IMR-90 (cell line): Measurements from ENCODE around the gene TPM4. TPM values are rescaled to one million over a fixed set of nuclear protein-coding genes. Genes with fewer than 3 reads are reported as not detected.

ENCODE experiments used
- ATAC-seq: fragments of 200-7000 bp; cut with Tn5 transposase; 2 replicates; pipeline ENCODE4 v1.9.1; 2020; ENCODE audit warnings: low read depth, mild to moderate bottlenecking, moderate library complexity
- BruUV-seq: library from RNA; stranded (reverse); fragments of 400-500 nt; replicated peaks from 2 replicates; lab custom pipeline; 2021; lab: Mats Ljungman, UMichigan
- CTCF ChIA-PET: fragments of 300-600 bp; formaldehyde crosslinking; extraction: SDS; loops from one replicate; lab custom pipeline; 2021; ENCODE audit warnings: antibody characterized with exemption; lab: Yijun Ruan, JAX
- POLR2A ChIA-PET: fragments of 300-600 bp; sonication (Branson Sonifier 250); formaldehyde crosslinking; loops from one replicate; lab custom pipeline; 2022; ENCODE audit warnings: antibody characterized with exemption; ENCODE audit not compliant: unreplicated experiment; lab: Charles Lee
- DNase-seq: peaks from one replicate; pipeline ENCODE4 v3.0.0; 2013
- H2AFZ ChIP-seq: replicated peaks from 2 replicates; pipeline ENCODE3; 2013; ENCODE audit warnings: low read length, mild to moderate bottlenecking; ENCODE audit not compliant: poor library complexity
- H2AK5ac ChIP-seq: 2 replicates; pipeline ENCODE4 v1.6.1; 2013; ENCODE audit warnings: low read depth, low read length, inconsistent platforms
- H2AK9ac ChIP-seq: replicated peaks from 2 replicates; pipeline ENCODE3; 2013; ENCODE audit warnings: mild to moderate bottlenecking, low read depth, low read length, moderate library complexity; ENCODE audit not compliant: poor library complexity
- H2BK120ac ChIP-seq: 2 replicates; pipeline ENCODE4 v1.6.1; 2013; ENCODE audit warnings: low read depth, low read length, inconsistent platforms
- H2BK15ac ChIP-seq: 3 replicates; pipeline ENCODE4 v1.6.1; 2013; ENCODE audit warnings: low read depth, low read length, inconsistent platforms
- H2BK20ac ChIP-seq: 2 replicates; pipeline ENCODE4 v1.6.1; 2013; ENCODE audit warnings: low read depth, mild to moderate bottlenecking, inconsistent platforms, low read length, moderate library complexity
- H2BK5ac ChIP-seq: 2 replicates; pipeline ENCODE4 v1.6.1; 2013; ENCODE audit warnings: mild to moderate bottlenecking, low read depth, low read length, inconsistent platforms; ENCODE audit not compliant: poor library complexity, severe bottlenecking
- H3K14ac ChIP-seq: replicated peaks from 2 replicates; pipeline ENCODE4 v1.6.1; 2013; ENCODE audit warnings: low read depth, low read length, inconsistent platforms
- H3K18ac ChIP-seq: 2 replicates; pipeline ENCODE4 v1.6.1; 2013; ENCODE audit warnings: low read depth, low read length, control low read depth
- H3K23ac ChIP-seq: 2 replicates; pipeline ENCODE4 v1.6.1; 2013; ENCODE audit warnings: low read depth, low read length, inconsistent platforms
- H3K27ac ChIP-seq: 2 replicates; pipeline ENCODE4 v1.5.1; 2013; ENCODE audit warnings: mild to moderate bottlenecking, control low read depth, low read length; ENCODE audit not compliant: insufficient read depth
- H3K27me3 ChIP-seq: 2 replicates; pipeline ENCODE4 v1.6.1; 2013; ENCODE audit warnings: low read length; ENCODE audit not compliant: control insufficient read depth, insufficient read depth
- H3K36me3 ChIP-seq: 2 replicates; pipeline ENCODE4 v1.6.1; 2013; ENCODE audit warnings: low read length, mixed read lengths; ENCODE audit not compliant: control insufficient read depth, insufficient read depth
- H3K4ac ChIP-seq: 2 replicates; pipeline ENCODE4 v1.6.1; 2013; ENCODE audit warnings: low read depth, low read length, inconsistent platforms
- H3K4me1 ChIP-seq: 2 replicates; pipeline ENCODE4 v1.6.1; 2013; ENCODE audit warnings: low read length, mixed read lengths; ENCODE audit not compliant: control insufficient read depth, insufficient read depth
- H3K4me2 ChIP-seq: 2 replicates; pipeline ENCODE4 v1.6.1; 2013; ENCODE audit warnings: low read depth, mild to moderate bottlenecking, control low read depth, low read length, moderate library complexity
- H3K4me3 ChIP-seq: 2 replicates; pipeline ENCODE4 v1.5.1; 2013; ENCODE audit warnings: low read depth, mild to moderate bottlenecking, control low read depth, low read length, moderate library complexity; ENCODE audit not compliant: insufficient read depth
- H3K56ac ChIP-seq: 2 replicates; pipeline ENCODE4 v1.6.1; 2013; ENCODE audit warnings: low read length, inconsistent platforms; ENCODE audit not compliant: insufficient read depth; ENCODE audit errors: extremely low read depth
- H3K79me1 ChIP-seq, 2 experiments: 2 replicates each; pipeline ENCODE4 v1.6.1; 2013; ENCODE audit warnings: low read length in 2 of 2, inconsistent platforms in 1 of 2, low read depth in 1 of 2
- H3K9ac ChIP-seq: 2 replicates; pipeline ENCODE4 v1.6.1; 2013; ENCODE audit warnings: low read depth, low read length, control low read depth
- H3K9me1 ChIP-seq: 2 replicates; pipeline ENCODE4 v1.6.1; 2013; ENCODE audit warnings: low read length, inconsistent platforms; ENCODE audit not compliant: insufficient read depth
- H3K9me3 ChIP-seq: 2 replicates; pipeline ENCODE4 v1.6.1; 2013; ENCODE audit warnings: low read length; ENCODE audit not compliant: control insufficient read depth, insufficient read depth
- H4K20me1 ChIP-seq: 2 replicates; pipeline ENCODE4 v1.6.1; 2013; ENCODE audit warnings: low read length, inconsistent platforms; ENCODE audit not compliant: insufficient read depth
- H4K5ac ChIP-seq: 2 replicates; pipeline ENCODE4 v1.6.1; 2013; ENCODE audit warnings: mild to moderate bottlenecking, low read depth, low read length, control low read depth
- H4K8ac ChIP-seq, 2 experiments: 2 replicates each; pipeline ENCODE4 v1.6.1; 2013; ENCODE audit warnings: low read depth in 2 of 2, low read length in 2 of 2, control low read depth in 1 of 2, inconsistent platforms in 1 of 2
- H4K91ac ChIP-seq: 2 replicates; pipeline ENCODE4 v1.6.1; 2013; ENCODE audit warnings: low read depth, low read length, inconsistent platforms; ENCODE audit not compliant: insufficient read depth
- CEBPB ChIP-seq: IDR thresholded peaks from 2 replicates; pipeline ENCODE4 v1.6.1; 2012; ENCODE audit warnings: low read depth, low read length, improper control_type of control experiment
- CHD1 ChIP-seq: IDR thresholded peaks from 2 replicates; pipeline ENCODE4 v1.6.1; 2012; ENCODE audit warnings: low read depth, low read length, improper control_type of control experiment
- CTCF ChIP-seq: conservative IDR thresholded peaks from 2 replicates; pipeline ENCODE4 v1.5.1; 2012; ENCODE audit warnings: mild to moderate bottlenecking, low read depth, low read length, improper control_type of control experiment
- MAFK ChIP-seq: IDR thresholded peaks from 2 replicates; pipeline ENCODE4 v1.6.1; 2012; ENCODE audit warnings: low read depth, low read length, improper control_type of control experiment
- MAZ ChIP-seq: IDR thresholded peaks from 2 replicates; pipeline ENCODE4 v1.6.1; 2012; ENCODE audit warnings: low read depth, mild to moderate bottlenecking, low read length, improper control_type of control experiment, moderate library complexity, borderline replicate concordance
- RAD21 ChIP-seq: IDR thresholded peaks from 2 replicates; pipeline ENCODE4 v1.6.1; 2012; ENCODE audit warnings: low read length, improper control_type of control experiment
- RFX5 ChIP-seq: IDR thresholded peaks from 2 replicates; pipeline ENCODE4 v1.8.0; 2012; ENCODE audit warnings: low read depth, mild to moderate bottlenecking, low read length, moderate library complexity
- SMC3 ChIP-seq: fragments of 150-350 bp; IDR thresholded peaks from 2 replicates; pipeline ENCODE4 v1.6.1; 2016; ENCODE audit warnings: low read depth, mild to moderate bottlenecking, antibody characterized with exemption, low read length, moderate library complexity
- USF2 ChIP-seq: fragments of 150-350 bp; IDR thresholded peaks from 2 replicates; pipeline ENCODE4 v1.6.1; 2017; ENCODE audit warnings: mild to moderate bottlenecking, antibody characterized with exemption, low read length, low read depth
- WGBS, 2 experiments: methylation state at CpG; one replicate each; pipeline versions ENCODE4 v1.1.5 to v1.1.7; 2013; ENCODE audit warnings: missing lambda C conversion rate in 2 of 2; ENCODE audit not compliant: insufficient read length in 1 of 2; ENCODE audit errors: extremely low coverage in 2 of 2; 5-methylcytosine and 5-hydroxymethylcytosine counted together
- dilution Hi-C: fragments of 300-500 bp; cut with HindIII; formaldehyde crosslinking; loops from one replicate; pipeline ENCODE4 v1.14.3; 2018; ENCODE audit warnings: low sequenced_read_pairs; ENCODE audit not compliant: unreplicated experiment
- in situ Hi-C: fragments of 300-500 bp; cut with MboI; formaldehyde crosslinking; loops from 3 replicates; pipeline ENCODE4 v1.14.3; 2019; ENCODE audit warnings: low sequenced_read_pairs, inconsistent platforms, mixed read lengths
- intact Hi-C: fragments of 100-400 bp; cut with micrococcal nuclease; formaldehyde crosslinking; loops from 2 replicates; pipeline ENCODE4 v1.10.0; 2022
- polyA plus RNA-seq, 3 experiments: library from polyadenylated mRNA; depleted of rRNA; stranded (reverse); fragments of >200 nt; gene quantifications; 2 replicates each; pipeline ENCODE4 v1.2.3, GENCODE V29; 2012; ENCODE audit warnings: low replicate concordance in 1 of 3
- total RNA-seq: library from RNA; depleted of rRNA; stranded (reverse); fragments of >200 nt; gene quantifications from 2 replicates; pipeline ENCODE4 v1.2.3, GENCODE V29; 2012

TPM4 gene
- total and polyA plus RNA-seq, 2 of the 4 experiments (the other 2 are of a cell fraction), result 1,075 to 1,160 TPM

GRCh38 chr19:16127080-16127479 lies 50.8 kb downstream of the TPM4 start:
- H2BK15ac ChIP-seq, result no peak overlapping the region
- CTCF ChIA-PET, result no interaction called here
- no peak for TF ChIP-seq CEBPB
- TF ChIP-seq MAZ, result no peak
- no peak for TF ChIP-seq CHD1
- no peak for TF ChIP-seq MAFK
- TF ChIP-seq RFX5, result no peak
- no peak for TF ChIP-seq USF2
- no peak for TF ChIP-seq CTCF
- no peak for TF ChIP-seq SMC3
- no peak for TF ChIP-seq RAD21
- H3K9ac ChIP-seq, result no peak overlapping the region
- 93% methylated on average over 2 of the region's 11 CpGs; no CpG with 5 or more reads in 1 of the 2 experiments for WGBS, 2 experiments
- H2BK20ac ChIP-seq, result no peak overlapping the region
- H3K27ac ChIP-seq, result no peak overlapping the region
- BruUV-seq, result no TSS peak
- no peaks in the 10 kb centered on the region for H3K9me3 ChIP-seq
- H4K91ac ChIP-seq, result no peak overlapping the region
- peaks cover 5% of the 10 kb centered on the region for H4K20me1 ChIP-seq
- no peak overlapping the region for H3K14ac ChIP-seq
- no peaks in the 10 kb centered on the region for H3K27me3 ChIP-seq
- no peak overlapping the region for H3K4me3 ChIP-seq
- intact Hi-C loops, result no loop called here
- no peak overlapping the region for H3K56ac ChIP-seq
- no peak overlapping the region for H2BK120ac ChIP-seq
- H3K23ac ChIP-seq, result no peak overlapping the region
- no peak overlapping the region for H4K5ac ChIP-seq
- H3K9me1 ChIP-seq, result no peaks in the 10 kb centered on the region
- POLR2A ChIA-PET, result no interaction called here
- peaks cover 5 to 22% of the 10 kb centered on the region in 2 experiments for H3K79me1 ChIP-seq
- H2AK5ac ChIP-seq, result no peak overlapping the region
- DNase-seq (no peak), ATAC-seq (no peak)
- H4K8ac ChIP-seq, result no peak overlapping the region
- peak overlapping the region; percentile 28 for H2AK9ac ChIP-seq
- H2AFZ ChIP-seq, result no peak overlapping the region
- H3K4ac ChIP-seq, result no peak overlapping the region
- dilution Hi-C loops, result no loop called here
- in situ Hi-C loops, result no loop called here
- H3K4me1 ChIP-seq, result no peaks in the 10 kb centered on the region
- peaks cover 80% of the 10 kb centered on the region for H3K36me3 ChIP-seq
- no peak overlapping the region for H2BK5ac ChIP-seq
- no peak overlapping the region for H3K18ac ChIP-seq
- H3K4me2 ChIP-seq, result no peak overlapping the region
